22Rv1 (cell line): ENCODE data around the gene RAX2.

Experiments used
- ZFX ChIP-seq: fragments of 450-650 bp; IDR thresholded peaks from 2 replicates; pipeline ENCODE4 v1.6.1; 2017; ENCODE audit warnings: antibody characterized with exemption, borderline replicate concordance
- TF ChIP-seq, protein P1 (sequence below): fragments of 450-650 bp; IDR thresholded peaks from 2 replicates; pipeline ENCODE4 v1.5.1; 2017; ENCODE audit warnings: mild to moderate bottlenecking

- TF ChIP-seq, protein P1, sequence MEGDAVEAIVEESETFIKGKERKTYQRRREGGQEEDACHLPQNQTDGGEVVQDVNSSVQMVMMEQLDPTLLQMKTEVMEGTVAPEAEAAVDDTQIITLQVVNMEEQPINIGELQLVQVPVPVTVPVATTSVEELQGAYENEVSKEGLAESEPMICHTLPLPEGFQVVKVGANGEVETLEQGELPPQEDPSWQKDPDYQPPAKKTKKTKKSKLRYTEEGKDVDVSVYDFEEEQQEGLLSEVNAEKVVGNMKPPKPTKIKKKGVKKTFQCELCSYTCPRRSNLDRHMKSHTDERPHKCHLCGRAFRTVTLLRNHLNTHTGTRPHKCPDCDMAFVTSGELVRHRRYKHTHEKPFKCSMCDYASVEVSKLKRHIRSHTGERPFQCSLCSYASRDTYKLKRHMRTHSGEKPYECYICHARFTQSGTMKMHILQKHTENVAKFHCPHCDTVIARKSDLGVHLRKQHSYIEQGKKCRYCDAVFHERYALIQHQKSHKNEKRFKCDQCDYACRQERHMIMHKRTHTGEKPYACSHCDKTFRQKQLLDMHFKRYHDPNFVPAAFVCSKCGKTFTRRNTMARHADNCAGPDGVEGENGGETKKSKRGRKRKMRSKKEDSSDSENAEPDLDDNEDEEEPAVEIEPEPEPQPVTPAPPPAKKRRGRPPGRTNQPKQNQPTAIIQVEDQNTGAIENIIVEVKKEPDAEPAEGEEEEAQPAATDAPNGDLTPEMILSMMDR = no peak
- TF ChIP-seq ZFX = no peak
Measured at GRCh38 chr19:3807574-3808354, 35.7 kb upstream of the RAX2 start.
